ENCODE results near the gene GZMH. TPM values are rescaled to one million over a fixed set of nuclear protein-coding genes. Genes with fewer than 3 reads are reported as not detected.
A peak's percentile ranks its signal among the peaks of the same experiment; 100 is the strongest.

Gene GZMH
- total RNA-seq, 4 donors from 2014 or later = 0.53 to 5.1 (median 1.9) TPM; not detected in 1

- Histone ChIP-seq H3K27ac (no peak overlapping the region), H3K4me1 (peaks cover 0 to 6% (median 3%) of the 10 kb centered on the region in 3 donors), H3K27me3 (no peaks in the 10 kb centered on the region), H3K9me3 (no peaks in the 10 kb centered on the region), H3K36me3 (no peaks in the 10 kb centered on the region), H3K4me3 (no peak overlapping the region)
- WGBS, 2 donors = 71 to 82% methylated on average over 7 to 8 of the region's 8 CpGs
- DNase-seq = no peak
- TF ChIP-seq CTCF (IDR thresholded peaks at IDR 0.05) (no peak), POLR2A (IDR thresholded peaks at IDR 0.05) (no peak)
- intact Hi-C loops (cut with DNase I) = loop anchor here (10.0 kb wide), 1 partner anchor 67 kb away; no protein-coding TSS in a partner anchor
Observed at GRCh38 chr14:24607635-24608514, 1.6 kb downstream of the GZMH start.

- intact Hi-C loops (cut with DNase I) = loop anchor here (10.0 kb wide), 1 partner anchor 68 kb away; no protein-coding TSS in a partner anchor
Observed at GRCh38 chr14:24607081-24607480, 2.4 kb downstream of the GZMH start.

DNA sequence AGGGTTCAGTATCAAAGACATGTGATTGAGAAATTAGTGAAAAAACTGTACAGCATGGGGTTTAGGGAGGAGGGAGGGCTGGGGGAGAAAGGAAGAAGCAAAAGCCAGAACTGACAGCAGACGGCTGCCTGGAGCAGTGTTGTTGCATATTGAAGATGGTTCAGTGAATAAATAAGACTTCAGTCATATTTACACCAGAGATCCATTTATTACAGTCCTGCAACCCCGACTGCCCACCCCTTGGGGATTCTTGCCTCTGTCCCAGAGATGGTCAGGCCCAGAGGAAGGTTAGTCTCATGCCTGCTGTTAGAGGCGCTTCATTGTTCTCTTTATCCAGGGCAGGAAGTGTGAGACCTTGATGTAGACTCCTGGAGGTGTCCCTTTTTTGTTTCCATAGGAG, 3.2 kb downstream of the GZMH start:
- Histone ChIP-seq H3K4me3 (no peak overlapping the region), H3K4me1 (no peaks in the 10 kb centered on the region), H3K36me3 (no peaks in the 10 kb centered on the region), H3K27ac (no peak overlapping the region), H3K27me3 (no peaks in the 10 kb centered on the region), H3K9me3 (no peaks in the 10 kb centered on the region)
- WGBS, 2 donors = 48 to 58% methylated on average over 3 of the region's 3 CpGs
- TF ChIP-seq POLR2A (IDR thresholded peaks at IDR 0.05) (no peak), CTCF (IDR thresholded peaks at IDR 0.05) (no peak)
- no peak for DNase-seq
- intact Hi-C loops (cut with DNase I) = loop anchor here (10.0 kb wide), 1 partner anchor 69 kb away; no protein-coding TSS in a partner anchor

More at GRCh38 chr14:24607081-24607480, 2.4 kb downstream of the GZMH start:
- Histone ChIP-seq H3K9me3 (no peaks in the 10 kb centered on the region), H3K4me1 (no peaks in the 10 kb centered on the region), H3K27ac (no peak overlapping the region), H3K27me3 (no peaks in the 10 kb centered on the region), H3K36me3 (no peaks in the 10 kb centered on the region), H3K4me3 (no peak overlapping the region)
- TF ChIP-seq CTCF (IDR thresholded peaks at IDR 0.05) = no peak
- no peak for TF ChIP-seq POLR2A (IDR thresholded peaks at IDR 0.05)
- 62 to 80% methylated on average over 1 to 4 of the region's 4 CpGs for WGBS, 2 donors
- DNase-seq = no peak

- H3K27ac ChIP-seq = no peak overlapping the region
- H3K4me1 ChIP-seq = no peaks in the 10 kb centered on the region
- no peaks in the 10 kb centered on the region for H3K36me3 ChIP-seq
- DNase-seq = no peak
- intact Hi-C loops (cut with DNase I) = loop anchor here (10.0 kb wide), 1 partner anchor 69 kb away; no protein-coding TSS in a partner anchor
- H3K9me3 ChIP-seq = no peaks in the 10 kb centered on the region
- TF ChIP-seq CTCF (IDR thresholded peaks at IDR 0.05) (peak; percentile 59 to 76 (median 68)), POLR2A (IDR thresholded peaks at IDR 0.05) (no peak)
- H3K27me3 ChIP-seq = no peaks in the 10 kb centered on the region
- no peak overlapping the region for H3K4me3 ChIP-seq
- WGBS, 2 donors = 69 to 78% methylated on average over 2 to 3 of the region's 3 CpGs
Observed at GRCh38 chr14:24605435-24606190, 3.9 kb downstream of the GZMH start.

GRCh38 chr14:24597403-24597802, 12.1 kb downstream of the GZMH start:
- Histone ChIP-seq H3K36me3 (no peaks in the 10 kb centered on the region), H3K27ac (no peak overlapping the region), H3K27me3 (no peaks in the 10 kb centered on the region), H3K4me1 (peaks cover 0 to 7% (median 0%) of the 10 kb centered on the region in 3 donors), H3K4me3 (no peak overlapping the region), H3K9me3 (peaks cover 0 to 22% (median 0%) of the 10 kb centered on the region in 3 donors)
- intact Hi-C loops (cut with DNase I) = no loop called here
- TF ChIP-seq POLR2A (IDR thresholded peaks at IDR 0.05) (no peak), CTCF (IDR thresholded peaks at IDR 0.05) (no peak)
- no peak for DNase-seq

Data from esophagus squamous epithelium (tissue), 5 donors.